HepG2 (cell line): ENCODE data around the gene RNASE12. TPM values are rescaled to one million over a fixed set of nuclear protein-coding genes. Genes with fewer than 3 reads are reported as not detected.

ENCODE experiments used
- HOXA3 ChIP-seq: sonication (generic); formaldehyde crosslinking; IDR thresholded peaks from 2 replicates; pipeline ENCODE4 v1.5.0; 2020; ENCODE audit warnings: missing genetic modification reagents
- KAT7 ChIP-seq: IDR thresholded peaks from 2 replicates; pipeline ENCODE4 v1.6.1; 2018; ENCODE audit warnings: borderline replicate concordance, missing compliant biosample characterization
- RELA ChIP-seq: sonication (generic); formaldehyde crosslinking; IDR thresholded peaks from 2 replicates; pipeline ENCODE4 v1.4.0; 2020; ENCODE audit warnings: missing genetic modification reagents
- YEATS4 ChIP-seq: sonication (generic); formaldehyde crosslinking; IDR thresholded peaks from 2 replicates; pipeline ENCODE4 v1.4.0; 2020; ENCODE audit warnings: missing genetic modification reagents, borderline replicate concordance
- ZFX ChIP-seq: sonication (generic); formaldehyde crosslinking; IDR thresholded peaks from 2 replicates; pipeline ENCODE4 v1.4.0; 2020; ENCODE audit warnings: mild to moderate bottlenecking, low read depth, missing genetic modification reagents, moderate library complexity
- ZNF543 ChIP-seq: sonication (generic); formaldehyde crosslinking; IDR thresholded peaks from 2 replicates; pipeline ENCODE4 v1.4.0; 2020; ENCODE audit warnings: mild to moderate bottlenecking, missing genetic modification reagents
- ZNF766 ChIP-seq: sonication (generic); formaldehyde crosslinking; IDR thresholded peaks from 2 replicates; pipeline ENCODE4 v1.5.0; 2020; ENCODE audit warnings: missing genetic modification reagents, borderline replicate concordance
- polyA plus RNA-seq, 8 experiments: library from polyadenylated mRNA; depleted of rRNA in 3 of 8; stranded (reverse) in 7 of 8; unstranded in 1 of 8; fragments of >200 nt; fragmentation: Illumina TruSeq in 4 of 8; extraction: Trizol in 4 of 8; gene quantifications; 2 replicates each; pipeline versions ENCODE4 v1.2.1 to v1.2.3, GENCODE V29; 2011 to 2016; ENCODE audit warnings: low read depth in 4 of 8, missing spikeins in 1 of 8, mixed read lengths in 1 of 8; ENCODE audit not compliant: insufficient read depth in 1 of 8
- total RNA-seq, 5 experiments: library from RNA; depleted of rRNA; stranded (reverse); fragments of >200 nt; fragmentation: Illumina TruSeq; extraction: Trizol; gene quantifications; 2 replicates each; pipeline ENCODE4 v1.2.3, GENCODE V29; 2016; ENCODE audit warnings: low read depth in 1 of 5
- TF ChIP-seq, protein P1 (sequence below): sonication (generic); formaldehyde crosslinking; IDR thresholded peaks from 2 replicates; pipeline ENCODE4 v1.4.0; 2020; ENCODE audit warnings: missing genetic modification reagents, mild to moderate bottlenecking, borderline replicate concordance
- TF ChIP-seq, protein P2 (sequence below): sonication (generic); formaldehyde crosslinking; IDR thresholded peaks from 2 replicates; pipeline ENCODE4 v1.8.1; 2023; ENCODE audit warnings: mild to moderate bottlenecking, moderate library complexity, missing genetic modification reagents
- TF ChIP-seq, protein P3 (sequence below), 2 experiments: sonication (generic) in 1 of 2; formaldehyde crosslinking in 1 of 2; IDR thresholded peaks; 2 replicates each; pipeline versions ENCODE4 v1.5.1 to v1.6.1; 2011 to 2020; ENCODE audit warnings: borderline replicate concordance in 1 of 2, low read depth in 1 of 2, low read length in 1 of 2, mild to moderate bottlenecking in 1 of 2, missing genetic modification reagents in 1 of 2, moderate library complexity in 1 of 2
- TF ChIP-seq, protein P4 (sequence below): sonication (generic); formaldehyde crosslinking; IDR thresholded peaks from 2 replicates; pipeline ENCODE4 v1.5.1; 2020; ENCODE audit warnings: mild to moderate bottlenecking, missing genetic modification reagents, moderate library complexity
- TF ChIP-seq, protein P5 (sequence below): sonication (generic); formaldehyde crosslinking; IDR thresholded peaks from 2 replicates; pipeline ENCODE4 v1.5.0; 2020; ENCODE audit warnings: mild to moderate bottlenecking, missing genetic modification reagents
- TF ChIP-seq, protein P6 (sequence below): sonication (generic); formaldehyde crosslinking; IDR thresholded peaks from 2 replicates; pipeline ENCODE4 v1.8.0; 2022; ENCODE audit warnings: mild to moderate bottlenecking, missing genetic modification reagents, moderate library complexity

The RNASE12 gene
- total and polyA plus RNA-seq, 2 of the 13 experiments (the other 11 are each of a cell fraction or from before 2014, with no cell fraction given) = not detected

DNA sequence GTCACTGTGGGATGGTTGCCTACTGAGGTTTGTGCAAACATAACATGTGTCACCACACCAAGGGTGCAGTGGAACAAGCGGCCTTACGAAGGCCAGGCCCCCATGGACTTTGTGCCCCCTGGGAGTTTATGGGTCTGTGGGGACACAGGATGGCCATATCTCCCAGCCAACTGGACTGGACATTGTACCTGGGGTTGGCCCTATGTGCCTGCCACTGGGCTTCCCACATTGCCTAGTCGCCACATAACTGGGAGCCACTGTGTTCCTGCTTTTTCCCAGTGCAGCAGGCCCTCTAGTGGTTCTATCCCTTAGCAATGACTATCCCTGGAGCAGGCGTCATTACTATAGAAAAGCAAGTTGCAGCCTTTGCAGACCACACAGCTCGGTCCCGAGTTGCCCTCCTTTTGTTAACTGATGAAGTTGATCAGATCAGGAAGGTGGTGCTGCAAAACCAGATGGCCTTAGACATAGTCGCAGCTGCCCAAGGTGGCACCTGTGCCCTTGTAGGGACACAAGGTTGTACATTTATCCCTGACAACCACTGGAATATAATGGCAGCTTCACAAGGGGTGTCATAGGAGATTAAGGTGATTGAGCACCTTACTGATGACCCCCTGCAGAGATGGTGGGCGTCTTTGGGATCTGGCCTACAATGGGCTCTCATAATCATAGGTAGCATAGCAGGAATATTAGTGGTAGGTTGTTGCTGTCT, 15.2 kb upstream of the RNASE12 start (continued):
- TF ChIP-seq, protein P1, sequence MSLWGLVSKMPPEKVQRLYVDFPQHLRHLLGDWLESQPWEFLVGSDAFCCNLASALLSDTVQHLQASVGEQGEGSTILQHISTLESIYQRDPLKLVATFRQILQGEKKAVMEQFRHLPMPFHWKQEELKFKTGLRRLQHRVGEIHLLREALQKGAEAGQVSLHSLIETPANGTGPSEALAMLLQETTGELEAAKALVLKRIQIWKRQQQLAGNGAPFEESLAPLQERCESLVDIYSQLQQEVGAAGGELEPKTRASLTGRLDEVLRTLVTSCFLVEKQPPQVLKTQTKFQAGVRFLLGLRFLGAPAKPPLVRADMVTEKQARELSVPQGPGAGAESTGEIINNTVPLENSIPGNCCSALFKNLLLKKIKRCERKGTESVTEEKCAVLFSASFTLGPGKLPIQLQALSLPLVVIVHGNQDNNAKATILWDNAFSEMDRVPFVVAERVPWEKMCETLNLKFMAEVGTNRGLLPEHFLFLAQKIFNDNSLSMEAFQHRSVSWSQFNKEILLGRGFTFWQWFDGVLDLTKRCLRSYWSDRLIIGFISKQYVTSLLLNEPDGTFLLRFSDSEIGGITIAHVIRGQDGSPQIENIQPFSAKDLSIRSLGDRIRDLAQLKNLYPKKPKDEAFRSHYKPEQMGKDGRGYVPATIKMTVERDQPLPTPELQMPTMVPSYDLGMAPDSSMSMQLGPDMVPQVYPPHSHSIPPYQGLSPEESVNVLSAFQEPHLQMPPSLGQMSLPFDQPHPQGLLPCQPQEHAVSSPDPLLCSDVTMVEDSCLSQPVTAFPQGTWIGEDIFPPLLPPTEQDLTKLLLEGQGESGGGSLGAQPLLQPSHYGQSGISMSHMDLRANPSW = 0 out of 2 replicates have a peak, but pooled peaks have one; percentile 21
- TF ChIP-seq, protein P2, sequence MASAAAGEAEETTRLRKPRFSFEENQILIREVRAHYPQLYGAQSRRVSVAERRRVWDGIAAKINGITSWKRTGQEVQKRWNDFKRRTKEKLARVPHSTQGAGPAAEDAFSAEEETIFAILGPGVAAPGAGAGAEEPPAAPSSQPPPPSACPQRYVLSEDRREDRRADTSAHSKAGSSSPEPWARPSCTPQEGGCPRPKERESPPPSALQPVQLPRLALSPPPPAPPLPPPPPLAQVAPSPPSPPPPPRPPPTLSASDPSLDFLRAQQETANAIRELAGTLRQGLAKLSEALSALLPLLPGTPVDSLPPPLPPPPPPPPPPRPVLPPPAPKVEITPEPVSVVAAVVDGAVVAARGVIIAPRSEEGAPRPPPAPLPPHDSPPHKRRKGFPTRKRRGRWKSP = peak; percentile 44; the same call in 1 of the 2 replicates
- TF ChIP-seq YEATS4 (peak; percentile 72; the same call in 1 of the 2 replicates), ZNF543 (peak; percentile 96), KAT7 (CRISPR knock-in tag) (no peak), RELA (CRISPR knock-in tag) (no peak), HOXA3 (CRISPR knock-in tag) (peak; percentile 73), ZNF766 (CRISPR knock-in tag) (no peak), ZFX (CRISPR knock-in tag) (peak; percentile 47; the same call in 1 of the 2 replicates)
- TF ChIP-seq, protein P3, sequence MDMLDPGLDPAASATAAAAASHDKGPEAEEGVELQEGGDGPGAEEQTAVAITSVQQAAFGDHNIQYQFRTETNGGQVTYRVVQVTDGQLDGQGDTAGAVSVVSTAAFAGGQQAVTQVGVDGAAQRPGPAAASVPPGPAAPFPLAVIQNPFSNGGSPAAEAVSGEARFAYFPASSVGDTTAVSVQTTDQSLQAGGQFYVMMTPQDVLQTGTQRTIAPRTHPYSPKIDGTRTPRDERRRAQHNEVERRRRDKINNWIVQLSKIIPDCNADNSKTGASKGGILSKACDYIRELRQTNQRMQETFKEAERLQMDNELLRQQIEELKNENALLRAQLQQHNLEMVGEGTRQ (IDR thresholded peaks at IDR 0.05; ENCODE audit: low read depth, low read length) = no peak
- TF ChIP-seq, protein P3 (CRISPR knock-in tag; IDR thresholded peaks at IDR 0.05; ENCODE audit: borderline replicate concordance) = no peak; the same call in 1 of the 2 replicates
- TF ChIP-seq, protein P4, sequence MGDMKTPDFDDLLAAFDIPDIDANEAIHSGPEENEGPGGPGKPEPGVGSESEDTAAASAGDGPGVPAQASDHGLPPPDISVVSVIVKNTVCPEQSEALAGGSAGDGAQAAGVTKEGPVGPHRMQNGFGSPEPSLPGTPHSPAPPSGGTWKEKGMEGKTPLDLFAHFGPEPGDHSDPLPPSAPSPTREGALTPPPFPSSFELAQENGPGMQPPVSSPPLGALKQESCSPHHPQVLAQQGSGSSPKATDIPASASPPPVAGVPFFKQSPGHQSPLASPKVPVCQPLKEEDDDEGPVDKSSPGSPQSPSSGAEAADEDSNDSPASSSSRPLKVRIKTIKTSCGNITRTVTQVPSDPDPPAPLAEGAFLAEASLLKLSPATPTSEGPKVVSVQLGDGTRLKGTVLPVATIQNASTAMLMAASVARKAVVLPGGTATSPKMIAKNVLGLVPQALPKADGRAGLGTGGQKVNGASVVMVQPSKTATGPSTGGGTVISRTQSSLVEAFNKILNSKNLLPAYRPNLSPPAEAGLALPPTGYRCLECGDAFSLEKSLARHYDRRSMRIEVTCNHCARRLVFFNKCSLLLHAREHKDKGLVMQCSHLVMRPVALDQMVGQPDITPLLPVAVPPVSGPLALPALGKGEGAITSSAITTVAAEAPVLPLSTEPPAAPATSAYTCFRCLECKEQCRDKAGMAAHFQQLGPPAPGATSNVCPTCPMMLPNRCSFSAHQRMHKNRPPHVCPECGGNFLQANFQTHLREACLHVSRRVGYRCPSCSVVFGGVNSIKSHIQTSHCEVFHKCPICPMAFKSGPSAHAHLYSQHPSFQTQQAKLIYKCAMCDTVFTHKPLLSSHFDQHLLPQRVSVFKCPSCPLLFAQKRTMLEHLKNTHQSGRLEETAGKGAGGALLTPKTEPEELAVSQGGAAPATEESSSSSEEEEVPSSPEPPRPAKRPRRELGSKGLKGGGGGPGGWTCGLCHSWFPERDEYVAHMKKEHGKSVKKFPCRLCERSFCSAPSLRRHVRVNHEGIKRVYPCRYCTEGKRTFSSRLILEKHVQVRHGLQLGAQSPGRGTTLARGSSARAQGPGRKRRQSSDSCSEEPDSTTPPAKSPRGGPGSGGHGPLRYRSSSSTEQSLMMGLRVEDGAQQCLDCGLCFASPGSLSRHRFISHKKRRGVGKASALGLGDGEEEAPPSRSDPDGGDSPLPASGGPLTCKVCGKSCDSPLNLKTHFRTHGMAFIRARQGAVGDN = peak; percentile 57
- TF ChIP-seq, protein P5, sequence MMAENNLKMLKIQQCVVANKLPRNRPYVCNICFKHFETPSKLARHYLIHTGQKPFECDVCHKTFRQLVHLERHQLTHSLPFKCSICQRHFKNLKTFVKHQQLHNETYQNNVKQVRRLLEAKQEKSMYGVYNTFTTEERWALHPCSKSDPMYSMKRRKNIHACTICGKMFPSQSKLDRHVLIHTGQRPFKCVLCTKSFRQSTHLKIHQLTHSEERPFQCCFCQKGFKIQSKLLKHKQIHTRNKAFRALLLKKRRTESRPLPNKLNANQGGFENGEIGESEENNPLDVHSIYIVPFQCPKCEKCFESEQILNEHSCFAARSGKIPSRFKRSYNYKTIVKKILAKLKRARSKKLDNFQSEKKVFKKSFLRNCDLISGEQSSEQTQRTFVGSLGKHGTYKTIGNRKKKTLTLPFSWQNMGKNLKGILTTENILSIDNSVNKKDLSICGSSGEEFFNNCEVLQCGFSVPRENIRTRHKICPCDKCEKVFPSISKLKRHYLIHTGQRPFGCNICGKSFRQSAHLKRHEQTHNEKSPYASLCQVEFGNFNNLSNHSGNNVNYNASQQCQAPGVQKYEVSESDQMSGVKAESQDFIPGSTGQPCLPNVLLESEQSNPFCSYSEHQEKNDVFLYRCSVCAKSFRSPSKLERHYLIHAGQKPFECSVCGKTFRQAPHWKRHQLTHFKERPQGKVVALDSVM (CRISPR knock-in tag) = no peak
- TF ChIP-seq, protein P6, sequence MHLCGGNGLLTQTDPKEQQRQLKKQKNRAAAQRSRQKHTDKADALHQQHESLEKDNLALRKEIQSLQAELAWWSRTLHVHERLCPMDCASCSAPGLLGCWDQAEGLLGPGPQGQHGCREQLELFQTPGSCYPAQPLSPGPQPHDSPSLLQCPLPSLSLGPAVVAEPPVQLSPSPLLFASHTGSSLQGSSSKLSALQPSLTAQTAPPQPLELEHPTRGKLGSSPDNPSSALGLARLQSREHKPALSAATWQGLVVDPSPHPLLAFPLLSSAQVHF (CRISPR knock-in tag) = no peak
